NCI-H2081 treated with DMSO at 0.1 percent for 48 hours (cell line): Measurements from ENCODE around the gene SBDS.
"Not testable (repeated sequence)": the region's sequence is repeated elsewhere in the genome, so short reads cannot be mapped to it uniquely, and the experiment has no call there.

ENCODE experiments used
- DNase-seq: peaks from one replicate; lab custom pipeline; 2025; lab: John Stamatoyannopoulos, UW

Gene SBDS

DNA sequence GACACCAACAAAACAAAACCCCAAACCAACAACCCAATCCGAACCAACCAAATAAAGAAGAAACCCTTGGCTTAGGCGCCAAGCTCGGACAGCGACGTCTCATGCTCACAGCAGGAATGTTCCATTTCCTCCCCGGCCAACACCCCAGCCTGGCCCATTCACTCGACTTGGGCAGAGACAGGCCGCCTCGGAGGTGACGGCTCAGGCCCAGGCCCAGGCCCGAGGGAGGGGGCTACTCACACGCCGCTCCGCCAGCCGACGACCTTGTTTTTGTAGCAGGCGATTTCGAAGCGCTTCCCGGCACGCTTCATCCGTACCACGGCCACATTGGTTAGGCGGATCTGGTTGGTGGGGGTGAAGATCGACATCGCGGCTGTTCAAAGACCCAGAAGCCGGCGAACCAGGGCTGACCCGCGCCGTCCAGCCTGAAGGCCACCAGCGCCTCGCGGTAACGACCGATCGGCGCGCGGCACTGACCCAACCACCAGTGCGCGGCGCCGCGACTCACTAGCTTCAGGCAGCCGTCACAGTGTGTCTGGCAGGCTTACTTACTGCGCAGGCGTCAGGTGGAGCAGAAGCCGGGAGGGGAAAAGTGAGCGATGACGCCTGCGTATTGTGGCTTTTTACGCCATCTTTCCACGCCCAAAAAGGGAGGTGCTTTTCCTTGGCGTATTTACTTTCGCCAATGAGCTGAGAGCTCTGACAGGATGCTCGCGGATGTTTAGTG, at the start of gene SBDS:
SBDS (minus strand) TSS at position 537 of the 727 bp plus-strand sequence; CDS start at position 368, 169 bp downstream.
- peak; percentile 97 for DNase-seq

- DNase-seq, result not testable (repeated sequence)
Measured at GRCh38 chr7:67043559-67043930, 48.2 kb upstream of the SBDS start.

DNA sequence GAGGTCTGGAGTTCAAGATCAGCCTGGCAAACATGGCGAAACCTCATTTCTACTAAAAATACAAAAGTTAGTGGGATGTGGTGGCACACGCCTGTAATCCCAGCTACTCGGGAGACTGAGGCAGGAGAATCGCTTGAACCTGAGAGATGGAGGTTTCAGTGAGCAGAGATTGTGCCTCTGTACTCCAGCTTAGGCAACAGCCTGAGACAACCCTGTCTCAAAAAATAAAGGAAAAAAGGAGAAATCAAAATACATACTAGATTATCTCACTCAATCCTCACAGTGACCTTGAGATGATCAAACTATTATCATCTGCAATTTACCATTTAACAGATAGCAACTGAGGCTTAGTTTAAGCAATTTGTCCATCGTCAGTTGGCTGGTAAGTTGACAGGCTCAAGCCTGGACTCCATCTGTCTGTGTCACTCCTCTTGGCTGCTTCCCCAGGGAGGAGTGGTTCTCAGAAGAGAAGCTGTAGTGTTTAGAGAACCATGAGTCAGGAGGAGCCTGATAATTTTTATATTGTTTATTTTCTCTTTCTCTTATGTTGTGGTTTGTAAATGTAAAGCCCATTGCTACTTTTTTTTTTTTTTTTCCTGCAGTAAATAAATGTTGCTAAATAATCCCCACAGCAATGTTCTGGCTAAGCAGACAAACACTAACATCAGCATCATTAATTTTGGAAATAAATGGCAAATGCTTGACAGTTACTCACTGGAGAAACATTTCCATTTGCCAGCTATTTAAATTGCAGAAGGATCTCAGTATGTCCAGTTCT, 47.6 kb upstream of the SBDS start:
- DNase-seq, result not testable (repeated sequence)

DNA sequence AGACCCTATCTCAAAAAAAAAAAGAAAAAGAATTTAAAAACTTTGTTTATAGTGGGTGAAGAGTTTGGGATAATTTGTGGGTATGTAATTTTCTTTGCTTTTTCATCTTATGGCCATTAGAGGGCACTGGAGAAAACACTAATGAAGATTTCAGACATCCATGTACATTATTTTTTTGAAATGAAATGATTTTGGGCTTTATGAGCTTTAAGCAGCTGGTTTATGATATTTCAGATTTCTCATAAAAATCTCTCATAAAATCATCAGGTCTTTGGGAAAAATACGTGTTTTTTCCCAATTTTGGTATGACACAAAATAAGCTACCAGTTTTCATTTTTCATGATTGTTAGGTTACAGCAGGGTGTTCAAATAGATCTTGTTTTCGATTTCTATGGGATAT, 45.4 kb upstream of the SBDS start:
- DNase-seq, result not testable (repeated sequence)

GRCh38 chr7:67036432-67037395, 41.3 kb upstream of the SBDS start:
- DNase-seq, result peak; percentile 16

DNA sequence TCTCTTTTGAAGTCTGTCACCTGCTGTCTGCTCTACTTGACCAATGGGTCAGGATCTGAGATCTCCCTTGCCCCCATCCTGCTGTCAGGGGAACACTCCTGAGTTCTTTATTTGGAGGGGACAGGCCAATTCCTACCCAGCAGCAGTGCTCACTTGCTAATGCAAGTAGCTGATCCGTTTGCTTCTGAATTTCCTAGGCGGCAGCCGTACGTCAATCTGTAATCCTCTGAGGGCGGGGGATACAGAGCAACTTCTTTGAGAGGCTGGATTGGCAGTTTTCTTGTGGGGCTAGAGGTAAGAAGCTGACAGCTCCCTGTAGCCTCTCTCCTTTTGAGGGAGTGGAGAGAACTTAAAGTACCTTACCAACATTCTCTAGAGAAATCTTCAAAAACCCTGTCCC, 37.9 kb upstream of the SBDS start:
- no peak for DNase-seq

- DNase-seq, result not testable (repeated sequence)
Measured at GRCh38 chr7:67031685-67032084, 36.3 kb upstream of the SBDS start.

DNA sequence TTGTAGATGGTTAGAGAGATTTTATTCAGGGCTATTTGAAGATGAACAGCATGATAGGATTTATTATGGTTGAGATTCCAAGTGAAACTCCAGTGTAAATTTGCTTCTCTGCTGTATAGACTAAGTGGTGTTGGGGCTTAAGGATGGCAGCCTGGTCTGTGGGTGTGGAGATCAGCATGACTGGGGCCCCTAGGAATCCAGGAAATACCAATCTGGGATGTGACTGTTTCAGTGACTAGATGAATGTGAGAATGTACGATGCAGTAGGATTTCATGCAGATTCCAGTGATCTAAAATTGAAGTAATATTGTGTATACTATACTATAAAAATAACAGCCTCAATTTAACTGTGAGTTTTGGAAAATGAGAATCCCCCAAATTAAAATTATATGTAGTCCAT, 30.1 kb upstream of the SBDS start:
- not testable (repeated sequence) for DNase-seq

DNA sequence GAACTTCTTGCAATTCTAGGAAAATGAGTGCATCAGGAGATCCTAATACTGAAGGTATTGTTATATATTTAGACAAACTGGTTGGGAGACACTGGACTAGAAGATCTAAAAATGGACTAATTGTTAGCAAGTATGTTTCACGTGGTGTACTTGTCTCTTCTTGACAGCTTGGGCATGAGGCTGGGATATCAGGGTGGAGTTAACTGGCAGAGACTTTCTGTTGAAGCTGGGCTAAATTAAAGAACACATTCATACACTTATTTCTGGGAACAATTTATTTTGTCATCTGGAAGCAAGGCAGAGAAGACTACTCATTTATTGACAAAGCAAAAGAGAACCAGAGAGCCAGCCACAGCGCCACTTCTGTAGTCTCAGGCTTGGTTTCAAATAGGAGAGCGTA, 27.1 kb upstream of the SBDS start:
- DNase-seq, result no peak

DNA sequence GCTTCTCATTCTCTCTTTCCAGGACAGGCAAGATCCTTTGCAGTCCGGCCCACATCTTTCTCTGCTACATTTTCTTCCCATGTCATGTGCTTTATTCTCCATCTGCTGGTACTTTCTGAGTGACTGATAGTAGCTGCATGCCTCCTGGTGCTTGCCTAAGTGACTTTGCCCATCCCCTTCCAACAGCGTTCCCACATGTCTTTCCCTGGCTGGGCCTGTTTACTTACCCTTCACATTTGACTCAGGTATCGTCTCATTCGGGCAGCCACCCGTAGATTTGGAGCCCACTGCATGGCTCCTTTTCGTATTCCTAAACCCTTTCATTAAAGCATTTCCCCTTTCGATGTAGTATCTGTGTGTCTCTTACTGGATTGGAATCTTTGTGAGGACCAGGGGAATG, 25.9 kb upstream of the SBDS start:
- DNase-seq, result no peak

DNA sequence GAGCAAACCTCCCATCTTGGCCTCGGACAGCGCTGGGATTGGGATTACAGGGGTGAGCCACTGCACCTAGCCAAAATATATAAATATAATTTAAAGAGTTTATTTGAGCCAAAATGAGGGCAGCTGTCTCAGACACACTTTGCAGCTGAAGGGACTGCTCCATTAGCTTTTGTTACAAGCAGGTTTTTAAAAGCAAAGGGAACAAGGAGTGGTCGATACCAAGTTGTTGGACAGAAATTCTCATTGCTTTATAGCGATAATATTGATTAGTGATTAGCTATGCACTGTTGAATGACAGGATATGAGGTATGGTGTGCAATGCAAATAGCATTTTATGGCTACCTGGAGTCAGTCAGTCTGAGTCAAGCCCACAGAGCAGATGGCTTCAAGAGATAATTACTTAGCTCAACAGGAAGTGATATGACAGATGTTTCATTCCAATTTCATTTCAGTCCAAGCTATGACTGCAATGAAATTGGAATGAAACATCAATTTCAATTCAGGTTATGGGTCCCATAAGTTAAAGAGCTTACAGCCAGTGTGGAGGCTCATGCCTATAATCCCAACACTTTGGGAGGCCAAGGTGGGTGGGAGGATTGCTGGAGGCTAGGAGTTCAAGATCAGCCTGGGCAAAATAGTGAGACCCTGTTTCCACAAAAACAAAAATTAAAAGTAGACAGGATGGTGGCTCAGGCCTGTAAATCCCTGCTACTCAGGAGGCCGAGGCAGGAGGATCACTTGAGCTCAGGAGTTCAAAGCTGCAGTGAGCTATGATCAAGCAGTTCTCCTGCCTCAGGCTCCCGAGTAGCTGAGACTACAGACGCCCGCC, 24.4 kb upstream of the SBDS start:
- DNase-seq, result no peak

- no peak for DNase-seq
Measured at GRCh38 chr7:67018940-67019339, 23.6 kb upstream of the SBDS start.

- DNase-seq, result not testable (repeated sequence)
Measured at GRCh38 chr7:67017971-67018370, 22.6 kb upstream of the SBDS start.

DNA sequence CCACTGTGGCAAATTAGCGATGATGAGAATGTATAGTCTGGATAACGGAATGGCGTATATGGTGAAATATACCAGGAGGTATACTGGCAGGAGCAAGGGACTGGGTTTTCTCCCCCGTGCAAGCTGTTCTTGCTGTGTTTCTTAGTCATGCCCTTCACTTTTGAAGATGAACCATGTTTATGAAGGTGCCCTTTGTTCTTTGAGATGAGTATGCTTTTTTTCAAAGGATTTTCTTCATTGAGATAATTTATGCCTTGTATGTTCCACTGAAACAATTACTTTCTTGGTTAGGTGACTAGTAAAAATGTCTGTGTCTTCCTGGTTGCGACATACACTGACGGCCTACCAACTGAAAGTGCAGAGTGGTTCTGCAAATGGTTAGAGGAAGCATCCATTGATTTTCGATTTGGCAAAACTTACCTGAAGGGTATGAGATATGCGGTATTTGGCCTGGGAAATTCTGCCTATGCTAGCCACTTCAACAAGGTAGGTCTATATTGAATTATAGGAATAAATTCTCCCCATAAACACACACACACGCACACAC, 18.8 kb upstream of the SBDS start:
- not testable (repeated sequence) for DNase-seq

DNA sequence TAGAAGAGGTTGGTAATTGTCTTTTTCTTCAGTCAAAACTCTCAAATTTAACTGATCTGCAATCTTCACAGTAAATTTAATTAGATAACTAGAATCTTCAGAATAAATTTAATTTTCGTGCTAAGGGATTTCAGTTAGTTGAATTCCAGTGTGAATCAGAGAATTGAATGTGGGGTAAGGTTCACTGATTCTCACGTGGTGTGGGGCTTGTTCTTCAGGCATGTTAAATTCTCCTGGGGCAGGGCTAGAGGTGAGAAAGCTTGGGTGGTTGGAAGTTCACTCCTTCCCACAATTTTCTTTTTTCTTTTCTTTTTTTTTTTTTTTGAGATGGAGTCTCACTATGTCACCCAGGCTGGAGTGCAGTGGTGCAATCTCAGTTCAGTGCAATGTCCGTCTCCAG, 14.3 kb upstream of the SBDS start:
- not testable (repeated sequence) for DNase-seq

DNA sequence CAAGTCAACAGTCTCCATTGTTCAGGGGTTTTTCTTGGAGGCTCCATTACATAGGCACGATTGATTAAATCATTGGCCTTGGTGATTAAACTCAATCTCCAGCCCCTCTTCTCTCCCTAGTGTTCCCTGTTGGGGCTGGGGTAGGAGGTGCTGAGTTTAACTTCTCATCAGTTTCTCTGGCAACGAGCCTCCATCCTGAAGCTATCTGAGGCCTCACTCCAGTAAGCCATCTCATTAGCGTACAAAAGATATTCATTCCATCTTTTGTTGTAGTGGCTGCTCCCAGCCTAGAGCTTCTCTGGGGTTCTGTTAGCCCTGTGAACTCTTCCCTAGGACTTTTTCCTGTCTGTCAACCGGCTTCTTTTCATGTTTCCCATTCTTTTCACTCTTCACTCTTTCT, 12.9 kb upstream of the SBDS start:
- no peak for DNase-seq

DNA sequence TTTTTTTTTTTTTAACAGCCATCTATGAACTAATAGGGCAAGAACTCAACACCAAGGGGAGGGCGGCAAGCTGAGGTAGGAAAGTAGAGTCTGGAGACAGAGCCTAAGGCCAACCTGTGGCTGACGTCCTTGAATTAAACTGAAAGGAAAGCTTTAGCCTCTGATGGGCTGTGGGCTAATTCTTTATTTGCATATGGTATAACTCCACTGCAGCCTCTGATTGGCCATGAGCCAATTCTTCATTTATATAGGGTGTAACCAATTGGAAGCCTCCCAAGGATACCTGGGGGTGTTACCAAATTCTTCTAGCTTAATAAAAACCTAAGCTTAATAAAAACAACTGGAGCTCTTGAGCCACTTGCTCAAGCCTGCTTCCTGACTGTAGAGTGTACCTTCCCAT, 11.6 kb upstream of the SBDS start:
- no peak for DNase-seq

- not testable (repeated sequence) for DNase-seq
Measured at GRCh38 chr7:67004145-67004544, 8.8 kb upstream of the SBDS start.

DNA sequence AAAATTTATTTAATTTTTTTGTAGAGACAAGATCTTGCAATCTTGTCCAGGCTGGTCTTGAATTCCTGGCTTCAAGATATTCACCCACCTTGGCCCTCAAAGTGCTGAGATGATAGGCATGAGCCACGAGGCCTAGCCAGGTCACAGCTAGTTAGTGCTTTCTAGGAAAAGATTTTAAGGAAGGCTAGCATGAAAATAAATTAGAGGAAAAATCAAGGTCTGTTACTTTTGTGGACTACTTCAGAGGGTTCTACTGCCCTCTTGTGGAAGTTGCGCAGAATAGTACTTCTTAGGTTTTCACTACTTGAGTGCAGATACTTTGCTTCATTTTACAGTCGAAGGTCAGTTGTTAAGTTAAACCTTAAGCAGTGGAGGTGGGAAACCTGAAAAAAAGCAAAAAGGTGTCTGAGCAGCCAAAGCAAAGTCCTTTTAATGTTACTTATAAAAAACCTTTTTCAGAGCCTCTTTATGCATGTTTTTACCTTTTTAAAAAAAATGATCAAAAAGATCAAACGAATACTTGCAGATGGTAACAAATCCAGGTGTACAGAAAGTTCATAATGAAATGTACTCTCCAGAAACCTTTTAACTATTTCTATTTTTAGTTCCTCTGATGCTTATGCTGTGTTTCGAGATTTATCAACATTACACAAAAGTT, 5.3 kb upstream of the SBDS start:
- DNase-seq, result not testable (repeated sequence)

- DNase-seq, result peak; percentile 97
Measured at GRCh38 chr7:66996444-66997191, 1.2 kb upstream of the SBDS start, which contains the start of gene TYW1. TSS of gene TYW1 (plus strand) at chr7:66996833. CDS start at chr7:66996979, 146 bp downstream.
